ENCODE results near the gene SULF2. TPM values are rescaled to one million over a fixed set of nuclear protein-coding genes. Genes with fewer than 3 reads are reported as not detected.

The SULF2 gene
- total RNA-seq, 1 experiment from 2014 or later, result 2.2 TPM

DNA sequence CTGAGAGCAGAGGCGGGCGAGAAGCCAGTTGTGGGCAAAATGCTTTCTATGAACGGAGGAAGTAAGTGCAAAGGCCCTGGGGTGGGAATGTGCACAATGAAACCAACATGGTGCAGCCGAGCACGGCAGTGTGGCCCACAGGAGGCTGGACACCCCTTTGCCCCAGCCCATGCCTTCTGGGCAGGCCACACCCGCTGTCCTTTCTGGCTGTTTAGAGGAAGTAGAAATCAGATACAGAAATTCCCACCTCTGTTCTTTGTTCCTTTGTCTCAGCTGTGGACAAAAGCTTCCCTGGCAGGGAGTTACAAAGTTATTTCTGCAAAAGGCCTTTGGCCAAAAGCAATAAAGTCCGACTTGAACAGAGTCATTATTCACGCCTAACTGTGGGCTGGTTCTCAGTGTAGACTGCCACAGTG is 11.9 kb downstream of the SULF2 start:
- peaks cover 12% of the 10 kb centered on the region for H3K27me3 ChIP-seq (replicated peaks)
- H3K4me3 ChIP-seq, result no peak overlapping the region
- no peak overlapping the region for H3K27ac ChIP-seq
- H3K36me3 ChIP-seq, result no peaks in the 10 kb centered on the region
- no peak for DNase-seq (ENCODE audit: low read depth in 1 of 2, low spot score in 2 of 2)
- H3K4me1 ChIP-seq (replicated peaks), result no peaks in the 10 kb centered on the region
- no peaks in the 10 kb centered on the region for H3K9me3 ChIP-seq (replicated peaks)

DNA sequence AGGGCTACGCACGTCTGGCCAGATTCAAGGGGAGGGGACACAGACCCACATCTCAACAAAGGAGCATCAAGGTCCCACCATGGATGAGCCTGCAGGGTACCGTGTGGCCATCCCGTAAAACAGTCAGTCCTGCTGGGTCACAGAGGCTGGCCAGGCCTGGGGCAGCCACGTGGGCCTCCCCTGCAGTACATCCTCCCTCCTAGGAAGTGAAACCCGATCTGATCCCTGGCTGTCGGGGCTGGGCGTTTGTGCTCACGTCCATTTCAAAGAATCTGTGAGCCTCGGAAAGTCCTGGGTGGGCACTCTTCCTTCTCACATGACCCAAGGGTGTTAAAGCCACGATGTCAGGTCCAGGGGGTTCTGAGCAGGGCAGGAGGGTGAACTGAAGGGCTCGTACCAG is 14.3 kb downstream of the SULF2 start:
- no peaks in the 10 kb centered on the region for H3K4me1 ChIP-seq (replicated peaks)
- H3K27ac ChIP-seq, result no peak overlapping the region
- H3K27me3 ChIP-seq (replicated peaks), result peaks cover 8% of the 10 kb centered on the region
- H3K4me3 ChIP-seq, result no peak overlapping the region
- no peaks in the 10 kb centered on the region for H3K36me3 ChIP-seq
- no peaks in the 10 kb centered on the region for H3K9me3 ChIP-seq (replicated peaks)
- DNase-seq (ENCODE audit: low read depth in 1 of 2, low spot score in 2 of 2), result no peak

DNA sequence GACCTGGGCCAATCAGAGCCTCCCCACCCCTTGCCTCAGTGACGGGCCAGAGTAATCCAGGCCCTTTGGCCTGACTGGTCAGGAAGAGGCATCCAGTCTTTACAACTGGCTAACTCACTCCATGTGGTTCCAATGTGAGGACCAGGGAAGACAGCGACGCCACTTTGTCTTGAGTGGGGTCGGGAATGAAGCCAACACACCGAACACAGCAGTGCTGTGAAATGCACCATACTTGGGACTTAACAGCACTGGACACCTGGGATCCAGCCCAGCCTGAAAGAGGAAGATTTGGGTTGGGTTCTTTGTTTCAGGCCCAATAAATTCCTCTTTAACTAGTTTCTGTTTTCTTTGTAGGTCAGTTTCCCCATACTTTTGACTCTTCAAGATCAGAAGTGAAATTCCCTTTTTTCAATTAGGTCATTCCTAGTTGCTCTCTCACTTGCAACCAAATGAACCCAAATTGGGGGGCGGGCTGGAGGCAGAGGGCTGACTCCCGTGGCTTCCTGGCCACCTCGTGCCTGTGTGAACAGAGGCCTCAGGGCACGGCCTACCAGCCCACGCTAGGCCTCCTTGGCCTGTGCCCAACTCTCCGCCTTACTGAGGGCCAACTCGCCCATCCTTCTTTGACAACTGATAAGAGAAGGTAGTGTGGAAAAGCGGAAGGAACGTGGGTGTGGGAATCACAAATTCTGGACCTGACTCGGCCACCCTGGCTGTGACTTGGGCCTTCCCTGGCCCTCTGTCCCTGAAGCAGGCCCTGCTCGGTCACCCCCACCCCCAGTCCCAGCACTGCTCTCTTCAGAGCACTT is 17.1 kb downstream of the SULF2 start:
- H3K4me3 ChIP-seq, result no peak overlapping the region
- 0 out of 2 replicates have a peak, but pooled peaks cover 3% of the 10 kb centered on the region for H3K27me3 ChIP-seq (replicated peaks)
- DNase-seq (ENCODE audit: low read depth in 1 of 2, low spot score in 2 of 2), result no peak
- no peak overlapping the region for H3K27ac ChIP-seq
- no peaks in the 10 kb centered on the region for H3K36me3 ChIP-seq
- H3K9me3 ChIP-seq (replicated peaks), result no peaks in the 10 kb centered on the region
- no peaks in the 10 kb centered on the region for H3K4me1 ChIP-seq (replicated peaks)

DNA sequence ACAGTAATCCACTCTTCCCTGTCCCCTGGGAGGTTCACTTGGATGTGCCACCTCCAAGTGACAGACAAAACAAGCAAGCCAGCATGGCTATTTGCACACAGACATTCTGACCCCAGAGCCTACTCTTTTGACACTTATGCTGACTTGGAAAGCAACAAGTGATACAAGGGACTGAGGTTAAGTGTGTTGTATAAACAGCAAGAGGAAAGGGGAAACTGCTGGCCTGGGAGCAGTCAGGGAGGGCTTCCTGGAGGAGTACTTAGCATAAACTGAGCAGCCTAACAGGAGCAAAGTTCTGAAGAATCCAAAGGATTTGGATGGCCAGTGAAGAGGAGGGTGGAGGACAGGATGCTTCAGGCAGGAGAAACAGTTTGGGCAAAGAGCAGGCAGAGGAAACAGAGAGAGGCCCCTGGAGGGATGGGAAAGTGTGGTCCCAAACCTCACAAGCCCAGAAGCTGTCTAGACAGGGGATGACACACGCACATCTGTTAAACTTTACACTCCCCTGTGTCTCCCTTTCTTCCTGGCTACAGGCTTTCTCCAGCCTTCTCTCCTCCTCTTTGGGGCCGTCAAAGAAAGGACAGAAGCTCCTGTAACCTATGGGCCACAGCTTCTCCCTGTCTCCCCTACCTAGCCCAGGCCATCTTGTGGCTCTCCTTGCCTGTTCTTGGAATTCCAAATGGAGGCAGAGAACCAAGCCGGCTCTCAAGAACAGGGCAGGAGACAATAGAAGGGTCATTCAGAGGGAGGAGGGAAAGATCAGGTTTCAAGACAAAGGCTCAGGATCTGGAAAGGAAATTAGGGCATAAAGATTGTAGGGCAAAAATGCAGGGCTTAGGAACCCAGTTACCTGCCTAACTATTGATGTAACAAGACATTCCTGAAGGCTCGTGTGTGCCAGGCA is 19.3 kb downstream of the SULF2 start:
- Histone ChIP-seq H3K27me3 (replicated peaks) (peaks cover 21% of the 10 kb centered on the region), H3K4me3 (no peak overlapping the region), H3K4me1 (replicated peaks) (no peaks in the 10 kb centered on the region), H3K36me3 (no peaks in the 10 kb centered on the region), H3K27ac (no peak overlapping the region), H3K9me3 (replicated peaks) (no peaks in the 10 kb centered on the region)
- no peak for DNase-seq (ENCODE audit: low read depth in 1 of 2, low spot score in 2 of 2)

DNA sequence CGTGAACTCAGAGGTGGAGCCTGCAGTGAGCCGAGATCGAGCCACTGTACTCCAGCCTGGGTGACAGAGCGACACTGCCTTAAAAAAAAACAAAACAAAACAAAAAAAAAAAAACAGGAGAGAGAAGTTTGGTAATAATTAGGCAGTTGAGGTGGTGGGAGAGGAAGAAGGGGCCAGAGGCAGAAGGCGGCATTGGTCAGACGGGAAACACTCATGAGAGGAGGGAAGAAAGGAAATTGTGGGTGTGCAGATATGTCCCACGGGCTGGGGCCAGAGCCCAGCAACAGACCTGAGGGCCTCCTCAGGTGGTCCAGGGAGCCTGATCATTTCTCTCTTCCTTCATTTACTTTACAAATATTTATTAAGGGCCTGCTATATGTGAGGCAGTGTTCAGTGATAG is 20.0 kb downstream of the SULF2 start:
- peaks cover 26% of the 10 kb centered on the region for H3K27me3 ChIP-seq (replicated peaks)
- H3K9me3 ChIP-seq (replicated peaks), result no peaks in the 10 kb centered on the region
- no peaks in the 10 kb centered on the region for H3K36me3 ChIP-seq
- no peak for DNase-seq (ENCODE audit: low read depth in 1 of 2, low spot score in 2 of 2)
- no peaks in the 10 kb centered on the region for H3K4me1 ChIP-seq (replicated peaks)
- no peak overlapping the region for H3K4me3 ChIP-seq
- no peak overlapping the region for H3K27ac ChIP-seq

DNA sequence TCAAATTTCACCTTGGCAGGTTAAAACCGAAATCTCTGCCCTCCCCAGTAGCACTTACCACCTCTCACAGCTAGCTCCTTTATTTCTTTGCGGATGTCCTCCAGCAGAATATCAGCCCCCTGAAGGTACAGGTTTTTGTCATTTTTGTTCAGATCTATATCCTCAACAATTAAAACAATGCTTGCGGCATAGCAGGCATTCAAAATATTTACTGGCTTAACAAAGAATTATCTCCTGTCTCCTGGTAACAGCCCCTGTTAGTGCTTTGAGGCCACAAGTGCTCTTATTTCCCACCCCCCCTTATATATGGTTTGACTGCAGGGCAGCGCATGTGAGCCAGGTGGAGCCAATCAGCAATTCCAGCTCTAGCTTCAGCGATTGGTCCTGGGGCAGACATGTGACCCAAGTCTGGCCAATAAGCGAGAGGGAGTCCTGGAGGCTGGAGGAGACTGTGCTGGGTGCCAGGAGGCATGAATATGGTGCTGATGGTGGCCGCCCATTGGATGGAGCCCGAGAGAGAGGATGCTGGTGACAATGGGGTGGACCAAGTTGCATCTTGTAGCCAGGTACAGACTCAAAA is 21.0 kb downstream of the SULF2 start:
- no peak for DNase-seq (ENCODE audit: low read depth in 1 of 2, low spot score in 2 of 2)
- Histone ChIP-seq H3K27me3 (replicated peaks) (peaks cover 26% of the 10 kb centered on the region), H3K9me3 (replicated peaks) (no peaks in the 10 kb centered on the region), H3K4me1 (replicated peaks) (no peaks in the 10 kb centered on the region), H3K4me3 (no peak overlapping the region), H3K27ac (no peak overlapping the region), H3K36me3 (no peaks in the 10 kb centered on the region)

DNA sequence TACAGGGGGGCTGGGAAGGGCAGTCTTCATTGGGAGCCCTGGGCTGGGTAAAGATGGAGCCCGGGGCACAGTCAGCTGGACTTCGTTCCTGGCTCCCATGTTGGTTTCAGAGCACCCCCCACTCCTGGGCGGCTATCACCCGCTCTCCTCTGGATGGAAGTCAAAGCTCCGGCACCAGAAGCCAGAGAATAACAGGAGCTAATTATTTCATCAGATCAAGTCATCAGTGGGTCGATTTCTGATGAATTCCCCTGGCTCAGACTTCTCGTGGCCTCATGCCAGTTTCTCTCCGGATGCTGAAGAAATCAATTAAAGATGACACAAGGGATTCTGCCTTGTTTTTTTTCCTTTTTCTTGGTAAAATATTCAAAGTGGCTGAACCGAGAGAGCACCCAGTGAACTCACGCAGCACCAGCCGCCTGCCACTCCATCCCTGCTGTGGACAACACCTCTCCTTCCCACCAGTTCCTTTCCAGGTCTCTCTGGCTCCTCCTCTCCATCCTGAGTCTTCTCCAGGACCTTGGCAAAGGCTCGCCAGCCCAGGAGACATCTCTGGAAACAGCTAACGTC is 22.5 kb downstream of the SULF2 start:
- Histone ChIP-seq H3K4me3 (no peak overlapping the region), H3K9me3 (replicated peaks) (no peaks in the 10 kb centered on the region), H3K4me1 (replicated peaks) (no peaks in the 10 kb centered on the region), H3K36me3 (no peaks in the 10 kb centered on the region), H3K27ac (no peak overlapping the region), H3K27me3 (replicated peaks) (peaks cover 35% of the 10 kb centered on the region)
- DNase-seq (ENCODE audit: low read depth in 1 of 2, low spot score in 2 of 2), result no peak

DNA sequence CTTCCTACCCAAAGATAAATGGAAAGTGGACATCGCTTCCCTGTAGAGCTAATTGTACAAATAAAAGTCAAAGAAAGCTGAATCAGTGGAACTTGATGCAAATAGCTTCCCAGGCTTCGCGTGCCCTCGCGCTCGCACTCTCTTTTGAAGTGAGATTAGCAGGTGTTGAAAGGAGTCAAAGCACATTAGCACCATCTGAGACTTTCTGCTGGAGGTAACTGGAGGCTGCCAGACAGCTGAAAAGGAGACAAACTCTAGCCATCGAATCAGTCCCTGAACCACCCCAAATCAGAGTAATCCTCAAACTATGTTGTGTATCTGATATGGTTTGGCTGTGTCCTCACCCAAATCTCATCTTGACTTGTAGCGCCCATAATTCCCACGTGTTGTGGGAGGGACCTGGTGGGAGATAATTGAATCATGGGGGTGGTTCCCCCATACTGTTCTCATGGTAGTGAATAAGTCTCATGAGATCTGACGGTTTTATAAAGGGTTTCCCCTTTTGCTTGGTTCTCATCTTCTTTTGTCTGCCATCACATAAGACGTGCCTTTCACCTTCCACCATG is 23.7 kb downstream of the SULF2 start:
- Histone ChIP-seq H3K9me3 (replicated peaks) (no peaks in the 10 kb centered on the region), H3K36me3 (no peaks in the 10 kb centered on the region), H3K4me3 (no peak overlapping the region), H3K27ac (no peak overlapping the region), H3K27me3 (replicated peaks) (peaks cover 39% of the 10 kb centered on the region), H3K4me1 (replicated peaks) (no peaks in the 10 kb centered on the region)
- no peak for DNase-seq (ENCODE audit: low read depth in 1 of 2, low spot score in 2 of 2)

DNA sequence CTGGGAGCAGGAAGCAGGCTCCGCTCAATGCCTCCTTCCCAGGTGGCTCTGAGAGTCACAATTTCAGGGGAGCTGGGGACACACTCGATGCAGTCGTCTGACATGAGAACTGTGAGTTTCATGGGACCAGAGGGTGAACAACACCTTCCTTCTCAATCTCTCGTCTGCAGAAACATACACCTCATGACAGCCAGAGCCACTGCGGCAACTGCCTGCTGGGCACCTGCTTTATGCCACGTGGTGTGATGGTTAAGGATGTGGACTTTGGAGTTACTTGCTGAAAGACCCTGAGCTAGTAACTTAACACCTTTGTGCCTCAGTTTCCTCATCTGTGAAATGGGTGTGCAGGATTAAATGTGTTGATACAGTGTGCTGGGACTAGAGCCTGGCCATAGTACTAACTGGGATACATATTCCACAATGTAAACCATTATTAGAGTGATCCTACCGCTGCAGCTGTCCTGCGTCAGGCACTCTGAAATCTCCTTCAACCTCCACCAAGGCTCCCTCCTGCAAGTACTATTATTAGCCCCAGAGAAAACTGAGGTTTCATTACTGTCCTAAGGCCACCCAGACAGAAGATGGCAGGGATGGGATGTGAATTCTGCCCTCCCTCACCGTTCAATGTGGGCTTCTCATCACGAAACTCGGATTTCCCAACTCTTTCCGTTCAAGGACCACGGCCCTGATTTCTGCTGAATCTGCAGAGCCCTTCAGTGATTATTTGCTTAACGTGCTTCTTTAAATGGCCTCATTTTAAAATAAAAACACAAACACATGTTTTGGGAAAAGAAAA is 24.4 kb downstream of the SULF2 start:
- Histone ChIP-seq H3K36me3 (no peaks in the 10 kb centered on the region), H3K27me3 (replicated peaks) (peaks cover 39% of the 10 kb centered on the region), H3K9me3 (replicated peaks) (no peaks in the 10 kb centered on the region), H3K4me1 (replicated peaks) (no peaks in the 10 kb centered on the region), H3K4me3 (no peak overlapping the region), H3K27ac (no peak overlapping the region)
- no peak for DNase-seq (ENCODE audit: low read depth in 1 of 2, low spot score in 2 of 2)

DNA sequence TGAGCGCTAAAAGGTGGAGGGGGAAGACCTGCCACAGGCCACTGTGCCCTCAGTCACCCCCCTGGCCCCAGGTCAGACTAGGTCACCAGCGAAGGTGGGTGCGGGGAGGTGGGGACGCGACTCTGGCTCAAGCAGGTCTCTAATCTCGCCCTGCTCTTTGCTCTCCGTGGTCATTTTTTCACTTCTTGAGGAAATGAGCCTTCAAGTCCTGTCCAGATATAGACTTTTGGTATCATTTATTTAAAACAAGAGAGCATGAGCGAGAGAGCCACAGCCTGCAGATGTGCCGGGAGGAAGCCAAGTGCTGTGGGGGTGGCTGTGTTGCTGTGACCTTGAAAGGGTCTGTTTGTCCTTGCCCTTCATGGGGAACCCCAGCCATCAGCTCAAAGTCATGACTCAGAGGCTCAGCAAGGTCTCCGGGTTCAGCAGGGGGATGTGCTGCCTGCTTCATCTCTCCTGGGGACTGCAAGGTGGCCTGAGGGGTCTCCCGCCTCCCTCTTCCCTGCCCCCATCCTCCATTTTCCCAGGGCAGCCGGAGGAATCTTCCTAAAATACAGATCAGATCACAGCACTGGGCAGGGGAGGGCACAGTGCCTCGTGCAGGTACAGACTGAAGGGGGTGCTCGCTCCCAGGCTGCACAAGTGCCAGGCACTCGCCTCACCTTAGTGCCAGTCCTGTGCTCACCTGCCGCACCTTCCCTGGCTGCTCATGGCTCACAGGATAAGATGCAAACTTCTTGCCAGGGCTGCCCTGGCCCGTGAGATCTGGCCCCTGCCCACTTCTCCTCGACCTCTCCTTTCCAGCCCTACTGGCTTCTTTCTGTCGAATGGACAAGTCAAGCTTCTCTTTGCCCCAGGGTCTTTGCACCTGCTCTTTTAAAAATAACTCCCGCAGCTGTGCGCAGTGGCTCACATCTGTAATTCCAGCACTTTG is 26.5 kb downstream of the SULF2 start:
- no peak overlapping the region for H3K27ac ChIP-seq

DNA sequence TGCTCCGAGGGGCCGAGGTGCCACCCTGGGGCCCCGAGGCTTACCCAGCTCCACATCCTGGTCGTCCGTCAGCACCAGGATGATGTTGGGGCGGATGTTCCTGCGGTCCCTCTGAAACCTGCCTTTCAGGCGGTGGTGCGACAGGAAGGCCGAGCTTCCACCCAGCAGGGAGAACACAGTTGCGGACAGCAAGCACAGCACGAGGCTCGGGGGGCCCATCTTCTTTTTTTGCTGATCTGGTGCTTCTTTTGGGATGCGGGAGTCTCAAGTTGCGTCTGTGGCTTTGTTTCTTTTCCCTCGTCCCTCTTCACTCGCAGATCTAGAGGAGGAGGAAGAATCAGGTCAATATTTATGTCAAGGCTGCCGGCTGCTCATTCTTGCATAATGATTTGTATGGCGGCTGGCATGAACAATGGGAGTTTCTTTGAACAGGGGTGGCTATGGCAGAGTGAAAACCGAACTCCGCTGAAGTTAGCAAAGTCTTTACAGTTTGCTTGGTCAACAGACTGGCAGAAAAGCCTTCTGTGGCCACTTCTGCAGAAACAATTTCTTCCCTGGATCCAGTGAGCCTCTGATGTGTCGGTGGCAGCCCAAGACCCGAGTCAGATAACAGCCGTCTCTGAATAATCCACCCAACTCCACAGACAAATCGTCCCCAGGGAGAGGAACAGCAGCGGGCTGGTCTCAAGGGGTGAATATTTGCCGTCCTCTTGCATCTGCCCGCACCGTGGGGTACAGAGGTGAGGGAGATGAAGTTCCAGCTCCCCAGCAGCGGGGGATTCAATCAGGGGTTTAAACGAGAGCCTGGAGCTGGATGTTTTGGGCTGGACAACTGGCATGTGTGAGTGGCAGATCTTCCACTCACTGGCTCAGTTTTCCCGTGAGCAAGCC is 27.9 kb downstream of the SULF2 start:
- H3K27ac ChIP-seq, result no peak overlapping the region
- no peaks in the 10 kb centered on the region for H3K36me3 ChIP-seq
- H3K9me3 ChIP-seq (replicated peaks), result no peaks in the 10 kb centered on the region
- H3K27me3 ChIP-seq (replicated peaks), result peaks cover 44% of the 10 kb centered on the region
- H3K4me3 ChIP-seq, result no peak overlapping the region
- no peak for DNase-seq (ENCODE audit: low read depth in 1 of 2, low spot score in 2 of 2)
- no peaks in the 10 kb centered on the region for H3K4me1 ChIP-seq (replicated peaks)

More for the DNA sequence above, 26.5 kb downstream of the SULF2 start:
- Histone ChIP-seq H3K4me1 (replicated peaks) (no peaks in the 10 kb centered on the region), H3K36me3 (no peaks in the 10 kb centered on the region), H3K4me3 (no peak overlapping the region), H3K9me3 (replicated peaks) (no peaks in the 10 kb centered on the region), H3K27me3 (replicated peaks) (peaks cover 44% of the 10 kb centered on the region)
- no peak for DNase-seq (ENCODE audit: low read depth in 1 of 2, low spot score in 2 of 2)
